GM15510 (cell line): Measurements from ENCODE around the gene SMAD1.

Source experiments
- POLR2A ChIP-seq: IDR thresholded peaks from 3 replicates; pipeline ENCODE4 v1.6.1; 2011; ENCODE audit warnings: borderline replicate concordance; ENCODE audit not compliant: insufficient read length; ENCODE audit errors: extremely low read depth

SMAD1 gene

DNA sequence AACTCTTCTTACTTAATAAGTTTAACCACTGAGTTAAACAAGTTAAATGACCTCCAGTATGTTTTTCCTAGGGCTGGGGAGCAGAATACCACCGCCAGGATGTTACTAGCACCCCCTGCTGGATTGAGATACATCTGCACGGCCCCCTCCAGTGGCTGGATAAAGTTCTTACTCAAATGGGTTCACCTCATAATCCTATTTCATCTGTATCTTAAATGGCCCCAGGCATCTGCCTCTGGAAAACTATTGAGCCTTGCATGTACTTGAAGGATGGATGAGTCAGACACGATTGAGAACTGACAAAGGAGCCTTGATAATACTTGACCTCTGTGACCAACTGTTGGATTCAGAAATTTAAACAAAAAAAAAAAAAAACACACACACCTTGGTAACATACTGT lies 76.1 kb downstream of the SMAD1 start:
- no peak for TF ChIP-seq POLR2A

DNA sequence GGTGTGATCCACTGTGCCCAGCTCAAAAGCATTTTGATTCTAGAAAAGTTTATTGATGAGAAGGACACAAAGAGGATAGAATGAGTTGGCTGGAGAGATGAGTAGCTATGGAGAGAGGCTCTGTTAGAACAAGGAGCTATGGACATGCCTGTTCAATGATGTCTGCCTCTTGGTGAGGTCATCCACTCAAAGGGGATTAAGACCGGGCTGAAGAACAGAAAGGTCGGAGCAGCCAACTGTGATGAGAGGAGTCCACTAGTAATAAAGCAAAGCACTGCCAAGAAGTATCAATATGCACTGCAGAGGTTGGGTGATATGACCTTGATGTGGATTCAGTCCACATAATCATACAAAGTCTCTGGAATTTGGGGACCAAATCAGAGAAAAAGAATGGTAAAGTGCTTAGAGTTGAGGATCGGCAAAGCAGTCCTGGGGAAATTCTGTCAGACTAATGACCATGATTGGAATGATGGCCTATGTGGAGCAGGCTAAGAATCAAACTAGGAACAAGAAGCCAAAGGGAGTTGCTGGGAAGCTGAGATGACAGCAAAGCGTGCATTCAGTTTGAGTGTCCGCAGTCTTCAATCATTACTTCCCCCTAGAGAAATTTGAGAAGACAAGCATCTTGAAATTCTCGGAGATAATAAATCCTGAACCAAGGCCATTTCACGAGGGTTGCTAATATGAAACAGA lies 81.8 kb downstream of the SMAD1 start:
- TF ChIP-seq POLR2A, result no peak

DNA sequence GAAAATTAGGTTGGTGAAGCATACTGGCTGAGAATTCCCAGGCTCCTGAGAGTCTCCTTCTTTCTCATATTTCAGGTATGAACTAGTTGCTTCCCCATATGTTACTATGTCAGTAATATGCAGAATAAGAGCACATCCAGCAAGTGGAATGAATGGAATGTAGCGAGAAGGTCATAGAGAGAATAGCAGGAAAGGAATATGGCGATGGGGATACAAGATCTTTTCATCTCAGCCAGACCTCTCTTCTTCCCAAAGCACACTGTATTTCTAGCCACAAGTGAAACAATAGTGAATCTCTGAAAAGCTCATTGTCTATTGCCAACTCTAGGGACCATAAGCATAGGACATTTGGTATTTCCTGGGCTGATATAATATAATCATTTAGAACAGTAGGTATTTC lies 82.9 kb downstream of the SMAD1 start:
- TF ChIP-seq POLR2A, result no peak

DNA sequence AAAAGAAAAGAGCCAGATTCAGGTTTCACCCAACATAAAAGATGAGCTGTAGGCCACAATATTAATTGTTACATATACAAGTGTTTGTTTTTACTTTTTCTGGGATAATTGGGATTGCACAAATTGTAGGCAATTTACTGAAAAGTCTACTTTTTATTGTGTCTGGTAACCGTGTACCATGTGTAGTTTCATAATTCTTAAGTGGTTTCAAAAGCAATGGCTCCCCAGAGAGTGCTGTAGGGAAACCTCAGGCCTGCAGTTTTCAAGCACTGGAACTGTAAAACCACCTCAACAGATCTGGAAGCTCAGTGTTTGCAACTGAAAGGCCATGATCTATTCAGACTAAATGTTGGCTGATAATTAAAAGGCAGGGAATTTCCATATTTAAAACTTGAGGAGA lies 83.7 kb downstream of the SMAD1 start:
- TF ChIP-seq POLR2A, result no peak

DNA sequence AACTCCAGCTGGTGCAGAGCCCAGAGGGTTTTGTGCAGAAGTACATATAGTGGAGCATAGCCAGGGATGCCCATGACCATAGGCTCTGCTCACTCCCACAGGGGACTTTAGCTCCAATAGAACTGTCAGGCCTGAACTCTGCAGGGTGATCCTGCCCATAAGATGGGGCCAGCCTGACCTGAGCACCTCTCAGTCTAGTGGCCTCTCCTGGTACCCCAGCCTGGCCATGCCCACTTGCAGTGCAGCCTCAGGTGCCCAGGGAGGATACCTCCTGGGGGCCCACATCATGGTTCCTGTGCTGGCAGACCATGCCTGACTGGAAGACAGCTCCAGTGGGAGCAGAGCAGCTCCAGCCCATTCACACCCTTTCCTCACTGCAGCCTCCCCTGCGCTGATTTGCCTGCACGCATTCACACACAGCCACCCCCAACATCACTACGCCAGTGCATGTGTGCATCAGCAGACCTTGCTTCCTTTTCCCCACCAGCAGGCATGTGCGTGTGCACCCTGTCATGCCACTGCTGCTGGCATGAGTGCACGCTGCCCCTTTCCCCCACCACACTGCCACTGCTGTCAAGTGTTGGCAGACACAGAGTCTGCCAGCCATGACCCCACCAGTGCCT lies 84.5 kb downstream of the SMAD1 start:
- TF ChIP-seq POLR2A, result no peak

DNA sequence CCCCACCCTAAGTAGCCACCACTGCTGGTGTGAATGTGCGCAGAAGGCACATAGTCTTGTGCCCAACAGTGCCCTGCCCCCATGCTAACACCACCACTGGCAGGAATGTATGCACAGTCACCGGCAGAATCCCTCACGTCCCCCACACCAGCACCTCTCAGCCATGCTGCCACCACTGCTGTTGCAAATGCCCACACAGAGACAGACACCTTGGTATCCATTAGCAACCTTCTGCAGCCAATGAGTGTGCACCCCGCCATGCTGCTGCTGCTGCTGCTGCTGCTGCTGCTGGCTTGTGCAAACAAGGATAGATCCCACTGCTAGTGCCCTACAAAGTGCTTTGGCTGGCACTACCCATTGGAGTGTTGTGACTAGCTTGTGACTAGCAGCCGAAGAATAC lies 85.1 kb downstream of the SMAD1 start:
- no peak for TF ChIP-seq POLR2A

DNA sequence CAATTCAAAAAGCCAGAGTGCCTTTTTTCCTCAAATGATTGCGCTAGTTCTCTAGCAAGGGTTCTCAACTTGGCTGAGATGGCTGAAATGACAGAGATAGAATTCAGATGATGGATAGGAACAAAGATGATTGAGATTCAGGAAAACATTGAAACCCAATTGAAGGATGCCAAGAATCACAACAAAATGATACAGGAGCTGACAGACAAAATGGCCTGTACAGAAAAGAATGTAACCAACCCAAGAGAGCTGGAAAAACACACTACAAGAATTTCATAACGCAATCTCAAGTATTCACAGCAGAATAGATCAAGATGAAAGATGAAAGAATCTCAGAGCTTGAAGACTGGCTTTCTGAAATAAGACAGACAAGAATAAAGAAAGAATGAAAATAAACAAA lies 85.9 kb downstream of the SMAD1 start:
- TF ChIP-seq POLR2A, result no peak

DNA sequence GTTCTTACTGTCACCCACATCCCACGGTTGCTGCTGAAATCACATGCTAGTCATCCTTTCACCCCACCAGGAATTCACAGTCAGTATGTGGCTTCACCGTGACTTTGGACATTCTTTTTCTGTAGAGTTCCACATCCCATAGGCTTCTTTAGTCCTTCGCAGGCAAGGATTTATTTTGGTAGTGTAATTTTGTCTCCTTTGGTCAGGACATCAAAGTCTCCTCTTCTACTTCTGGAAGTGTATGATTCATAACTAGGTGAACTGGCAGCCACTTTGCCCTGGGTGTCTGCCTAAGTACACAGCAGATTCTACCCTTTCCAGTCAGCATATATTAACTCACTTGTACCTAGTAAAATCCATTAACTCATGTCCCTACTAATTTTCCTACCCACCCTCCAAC lies 99.3 kb downstream of the SMAD1 start:
- TF ChIP-seq POLR2A, result no peak

DNA sequence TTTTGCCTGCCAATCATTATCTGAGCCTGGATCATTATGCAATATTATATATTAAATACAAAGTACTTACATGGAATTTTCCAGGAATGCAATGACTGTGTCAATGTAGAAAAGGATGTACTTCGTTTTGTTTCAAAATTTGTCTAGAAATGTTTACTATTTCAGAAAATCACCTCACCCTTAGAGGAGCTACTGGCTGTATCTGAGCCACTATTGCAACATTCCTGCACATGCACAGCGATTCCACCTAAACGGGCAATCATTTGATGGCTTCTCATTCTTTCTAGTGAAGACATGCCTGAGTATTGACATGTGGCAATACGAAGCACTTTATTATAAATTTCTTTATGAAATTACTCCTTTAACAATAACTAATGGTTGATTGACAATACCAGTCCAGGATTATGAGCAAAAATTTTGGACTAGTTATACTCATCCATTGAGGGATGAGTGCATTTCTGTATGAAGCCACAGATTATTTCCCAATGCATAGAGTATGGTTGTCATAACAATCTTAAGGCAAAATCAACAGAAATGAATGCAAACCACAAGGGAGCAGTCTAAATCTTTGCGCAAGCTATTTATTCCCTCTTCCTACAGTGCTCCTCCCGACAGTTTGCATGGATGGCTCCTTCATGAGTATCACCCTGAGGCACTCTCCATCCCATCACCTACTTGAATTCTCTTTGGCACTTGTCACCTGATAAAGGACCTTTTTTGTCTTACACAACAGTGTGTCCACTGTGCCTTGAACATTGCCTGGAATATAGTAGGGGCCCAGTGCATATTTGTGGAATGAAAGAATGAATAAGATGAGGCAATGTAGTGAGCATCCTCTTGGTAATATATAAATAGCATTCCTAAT lies 101.8 kb downstream of the SMAD1 start:
- TF ChIP-seq POLR2A, result no peak

DNA sequence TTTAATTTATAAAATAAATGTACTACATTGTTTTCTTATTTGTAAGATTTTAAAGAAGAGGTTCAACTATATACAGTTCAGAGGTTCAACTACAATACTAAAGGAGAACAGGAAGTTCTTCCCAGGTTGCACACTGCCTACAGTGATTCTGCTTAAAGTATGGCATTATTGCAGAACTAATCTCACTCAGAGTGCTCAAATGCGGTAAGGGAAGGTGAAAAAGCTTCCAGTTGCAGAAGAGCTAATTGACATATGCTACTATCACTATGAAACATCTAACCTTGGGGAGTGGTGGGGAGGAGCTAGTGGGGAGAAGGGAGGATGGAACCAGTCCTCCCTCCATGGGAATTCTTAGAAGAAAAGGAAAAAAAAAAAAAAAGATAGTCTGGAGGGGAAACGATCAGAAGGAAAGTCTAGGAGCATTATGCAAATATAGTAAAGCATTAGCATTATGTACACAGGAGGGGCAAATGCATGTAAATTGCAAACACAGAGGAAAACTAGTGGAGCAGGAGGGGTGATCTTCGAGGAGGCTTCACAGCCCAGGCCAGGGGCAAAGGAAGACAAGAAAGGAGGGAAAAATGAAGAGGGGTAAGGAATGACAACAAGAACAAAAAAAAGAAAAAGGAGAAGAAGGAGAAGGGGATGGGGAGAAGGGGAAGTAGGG lies 105.6 kb downstream of the SMAD1 start:
- TF ChIP-seq POLR2A, result no peak

DNA sequence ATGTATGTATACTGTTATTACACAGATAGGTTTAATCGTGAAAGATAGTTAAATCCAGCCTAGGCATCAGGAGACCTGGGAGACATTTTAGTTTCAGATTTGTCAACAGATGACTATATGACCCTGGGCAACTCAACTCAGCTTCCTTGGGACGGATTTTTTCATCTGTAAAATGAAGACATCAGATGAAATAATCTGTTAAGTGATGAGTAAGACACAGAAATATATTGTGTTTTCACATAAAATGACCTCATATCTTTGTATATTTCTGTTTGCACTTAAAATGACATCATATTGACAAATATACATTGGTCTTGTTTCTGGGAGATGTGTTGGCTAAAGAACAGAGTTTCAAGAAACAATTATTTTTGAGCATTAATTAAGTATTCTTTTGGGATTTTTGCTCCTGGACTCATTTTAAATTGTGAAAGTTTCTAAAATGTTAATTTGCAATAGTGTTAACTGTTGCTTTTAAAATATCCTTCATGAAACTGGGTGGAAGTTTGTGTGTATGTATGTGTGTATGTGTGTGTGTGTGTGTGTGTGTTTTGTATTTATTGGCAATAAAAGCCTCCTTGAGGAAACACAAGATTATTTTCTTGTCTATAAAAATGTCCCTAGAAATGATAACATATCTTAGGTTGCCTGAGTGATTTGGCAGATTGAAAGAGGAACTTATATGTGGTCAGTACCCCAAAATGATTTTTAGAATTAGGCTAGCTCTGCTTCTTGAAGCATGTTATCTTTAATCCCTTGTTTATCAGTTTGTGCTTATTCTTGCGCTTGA lies 108.5 kb downstream of the SMAD1 start:
- TF ChIP-seq POLR2A, result no peak

DNA sequence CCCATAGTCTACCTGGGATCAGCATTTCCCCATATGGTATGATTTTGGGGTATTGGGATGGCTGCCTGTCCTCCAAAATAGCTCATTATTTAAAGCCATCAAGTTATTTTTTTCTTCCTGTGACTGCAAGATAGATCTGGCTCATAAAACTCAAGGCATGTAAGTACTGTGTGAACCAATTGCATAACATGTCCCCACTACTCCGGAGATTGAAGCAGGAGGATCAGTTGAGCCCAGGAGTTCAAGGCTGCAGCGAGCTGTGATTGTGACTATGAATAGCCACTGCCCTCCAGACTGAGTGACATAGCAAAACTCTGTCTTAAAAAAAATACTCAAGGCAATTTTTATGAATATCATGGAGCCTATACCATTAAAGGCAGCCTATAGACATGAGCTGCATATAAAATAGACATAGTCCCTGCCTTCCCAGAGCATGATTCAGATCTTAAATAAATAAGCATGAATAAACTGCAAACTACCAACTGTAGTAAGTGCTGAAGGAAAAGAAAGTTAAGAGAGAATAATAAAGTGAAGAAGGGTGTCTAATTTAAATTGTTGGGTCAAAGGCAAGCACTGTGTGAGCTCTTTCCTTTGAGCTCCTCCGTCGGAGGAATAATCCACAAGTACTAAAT lies 120.6 kb downstream of the SMAD1 start:
- TF ChIP-seq POLR2A, result no peak

DNA sequence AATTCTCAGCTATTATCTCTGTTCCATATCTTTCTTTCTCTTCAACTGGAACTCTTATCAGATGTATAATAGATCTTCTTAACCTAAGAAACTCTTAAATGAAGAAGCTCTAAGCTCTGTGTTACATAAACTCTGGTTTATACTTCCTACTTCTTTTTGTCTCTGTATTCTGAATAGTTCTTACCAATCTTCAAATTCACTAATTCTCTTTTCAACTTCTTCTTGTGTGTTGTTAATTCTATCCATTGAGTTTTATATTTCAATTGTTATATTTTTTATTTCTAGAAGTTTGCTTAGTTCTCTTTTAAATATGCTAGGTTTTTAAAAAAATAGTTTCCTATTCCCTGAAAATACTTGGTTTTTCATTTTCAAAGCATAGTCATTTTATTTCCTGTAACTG lies 124.3 kb downstream of the SMAD1 start:
- no peak for TF ChIP-seq POLR2A
